ENCODE results near the gene SETD6. TPM values are rescaled to one million over a fixed set of nuclear protein-coding genes. Genes with fewer than 3 reads are reported as not detected.

SETD6 gene
- total RNA-seq, 2 donors from 2014 or later, result 37.2 to 42.3 TPM

DNA sequence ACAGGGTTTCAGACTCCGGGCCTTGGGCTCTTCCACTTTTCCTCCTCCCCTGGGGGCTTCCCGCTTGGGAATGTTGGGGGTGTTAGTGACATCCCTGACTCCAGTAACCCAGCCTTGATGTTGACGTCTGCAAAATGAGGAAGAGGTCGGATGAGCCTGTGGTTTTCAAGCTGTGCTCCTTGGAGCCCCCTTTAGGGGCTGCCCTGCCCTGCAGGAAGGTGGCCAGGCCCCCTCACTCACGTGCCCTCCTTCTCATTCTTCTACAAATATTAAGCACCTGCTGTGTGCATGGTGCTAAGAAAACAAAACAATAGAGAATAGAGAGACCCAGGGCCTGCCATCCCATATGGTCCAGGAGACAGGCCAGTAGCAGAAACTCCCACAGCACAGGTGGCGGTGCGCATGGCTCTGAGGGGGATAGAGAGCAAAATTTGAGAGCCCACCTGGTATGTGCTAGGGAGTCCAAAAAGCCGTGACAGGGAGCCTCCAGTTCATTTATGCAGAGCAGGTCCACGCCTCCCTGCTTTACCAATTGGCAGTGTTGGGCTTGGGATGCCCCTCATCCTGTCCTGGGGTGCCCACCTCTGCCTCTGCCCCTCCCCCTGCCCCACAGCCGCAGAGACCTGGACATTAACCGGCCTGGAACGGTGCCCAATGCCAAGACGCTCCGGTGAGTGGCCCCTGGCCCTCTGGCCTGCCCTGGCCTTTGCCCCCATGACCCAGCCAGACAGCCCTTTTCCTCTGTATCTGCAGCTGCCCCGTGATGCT is 7.9 kb upstream of the SETD6 start:
- Mint-ChIP-seq H3K9me3 (no peaks in the 10 kb centered on the region), H3K36me3 (ENCODE audit: low read depth) (peaks cover 29% of the 10 kb centered on the region), H3K4me3 (no peak overlapping the region), H3K27me3 (ENCODE audit: insufficient read depth) (no peaks in the 10 kb centered on the region), H3K4me1 (no peaks in the 10 kb centered on the region), H3K27ac (peak overlapping the region; percentile 29)
- H3K27ac ChIP-seq (ENCODE audit: low read depth, low read length), result no peak overlapping the region
- H3K36me3 ChIP-seq (ENCODE audit: control insufficient read depth, insufficient read depth, low read length), result peaks cover 42% of the 10 kb centered on the region
- whole genome bisulfite sequencing, 2 experiments (ENCODE audit: insufficient coverage in 1 of 2, insufficient read length in 1 of 2), result 90 to 94% methylated on average over 7 to 15 of the region's 15 CpGs
- H3K4me3 ChIP-seq (ENCODE audit: low read length), result no peak overlapping the region
- H3K9me3 ChIP-seq (ENCODE audit: control insufficient read depth, low read length), result no peaks in the 10 kb centered on the region
- no peak overlapping the region for H3K9ac ChIP-seq (ENCODE audit: extremely low read depth, low read length, poor library complexity, severe bottlenecking)
- TF ChIP-seq, protein P1, sequence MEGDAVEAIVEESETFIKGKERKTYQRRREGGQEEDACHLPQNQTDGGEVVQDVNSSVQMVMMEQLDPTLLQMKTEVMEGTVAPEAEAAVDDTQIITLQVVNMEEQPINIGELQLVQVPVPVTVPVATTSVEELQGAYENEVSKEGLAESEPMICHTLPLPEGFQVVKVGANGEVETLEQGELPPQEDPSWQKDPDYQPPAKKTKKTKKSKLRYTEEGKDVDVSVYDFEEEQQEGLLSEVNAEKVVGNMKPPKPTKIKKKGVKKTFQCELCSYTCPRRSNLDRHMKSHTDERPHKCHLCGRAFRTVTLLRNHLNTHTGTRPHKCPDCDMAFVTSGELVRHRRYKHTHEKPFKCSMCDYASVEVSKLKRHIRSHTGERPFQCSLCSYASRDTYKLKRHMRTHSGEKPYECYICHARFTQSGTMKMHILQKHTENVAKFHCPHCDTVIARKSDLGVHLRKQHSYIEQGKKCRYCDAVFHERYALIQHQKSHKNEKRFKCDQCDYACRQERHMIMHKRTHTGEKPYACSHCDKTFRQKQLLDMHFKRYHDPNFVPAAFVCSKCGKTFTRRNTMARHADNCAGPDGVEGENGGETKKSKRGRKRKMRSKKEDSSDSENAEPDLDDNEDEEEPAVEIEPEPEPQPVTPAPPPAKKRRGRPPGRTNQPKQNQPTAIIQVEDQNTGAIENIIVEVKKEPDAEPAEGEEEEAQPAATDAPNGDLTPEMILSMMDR (conservative IDR thresholded peaks at IDR 0.05), result peak; percentile 52
- H3K4me1 ChIP-seq (ENCODE audit: control insufficient read depth, insufficient read depth, low read length), result no peaks in the 10 kb centered on the region
- peak; percentile 66 for DNase-seq
- no peaks in the 10 kb centered on the region for H3K27me3 ChIP-seq (ENCODE audit: control insufficient read depth, insufficient read depth, low read length, poor library complexity, severe bottlenecking)

DNA sequence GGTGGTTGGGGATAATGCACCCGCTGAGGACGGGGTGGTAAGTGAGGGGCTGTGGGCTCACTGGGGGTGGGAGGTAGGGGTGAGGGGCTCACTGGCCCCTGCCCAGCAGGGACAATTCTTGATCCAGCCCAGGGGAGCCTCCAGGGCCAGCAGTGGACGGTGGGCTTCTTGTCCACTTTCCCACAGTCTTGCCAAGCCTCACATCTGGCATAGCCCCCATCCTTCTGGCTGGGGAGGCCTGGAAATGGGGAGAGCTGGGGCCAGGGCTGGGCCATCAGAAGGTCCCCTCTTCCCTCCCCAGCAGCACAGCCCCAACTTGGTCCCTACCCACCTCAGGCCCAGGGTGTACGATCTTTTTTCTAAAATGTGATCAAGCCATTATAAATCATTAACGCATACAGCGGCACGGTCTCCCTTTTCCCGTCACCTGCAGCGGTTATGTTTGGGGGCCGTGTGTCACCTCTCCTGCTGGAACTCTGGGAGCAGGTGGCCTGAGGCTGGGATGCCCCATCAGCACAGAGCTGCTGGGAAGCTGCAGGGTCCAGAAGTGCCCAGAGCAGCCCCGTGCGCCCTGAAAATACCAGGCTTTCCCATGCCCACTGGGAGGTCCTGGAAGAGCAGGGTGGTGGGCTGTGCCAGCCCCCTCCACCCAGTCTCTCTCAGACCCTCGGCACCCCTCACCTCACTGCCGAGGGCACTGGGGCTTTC is 7.2 kb upstream of the SETD6 start:
- Mint-ChIP-seq H3K36me3 (ENCODE audit: low read depth) (peaks cover 26% of the 10 kb centered on the region), H3K4me1 (no peaks in the 10 kb centered on the region), H3K27me3 (ENCODE audit: insufficient read depth) (no peaks in the 10 kb centered on the region), H3K4me3 (no peak overlapping the region), H3K9me3 (no peaks in the 10 kb centered on the region), H3K27ac (no peak overlapping the region)
- no peak for DNase-seq
- H3K36me3 ChIP-seq (ENCODE audit: control insufficient read depth, insufficient read depth, low read length), result peaks cover 42% of the 10 kb centered on the region
- no peaks in the 10 kb centered on the region for H3K9me3 ChIP-seq (ENCODE audit: control insufficient read depth, low read length)
- H3K4me1 ChIP-seq (ENCODE audit: control insufficient read depth, insufficient read depth, low read length), result no peaks in the 10 kb centered on the region
- WGBS, 2 experiments (ENCODE audit: insufficient coverage in 1 of 2, insufficient read length in 1 of 2), result 80 to 95% methylated on average over 3 to 14 of the region's 14 CpGs
- no peaks in the 10 kb centered on the region for H3K27me3 ChIP-seq (ENCODE audit: control insufficient read depth, insufficient read depth, low read length, poor library complexity, severe bottlenecking)
- no peak overlapping the region for H3K9ac ChIP-seq (ENCODE audit: extremely low read depth, low read length, poor library complexity, severe bottlenecking)
- TF ChIP-seq, protein P1 (conservative IDR thresholded peaks at IDR 0.05), result no peak
- no peak overlapping the region for H3K27ac ChIP-seq (ENCODE audit: low read depth, low read length)
- H3K4me3 ChIP-seq (ENCODE audit: low read length), result no peak overlapping the region

DNA sequence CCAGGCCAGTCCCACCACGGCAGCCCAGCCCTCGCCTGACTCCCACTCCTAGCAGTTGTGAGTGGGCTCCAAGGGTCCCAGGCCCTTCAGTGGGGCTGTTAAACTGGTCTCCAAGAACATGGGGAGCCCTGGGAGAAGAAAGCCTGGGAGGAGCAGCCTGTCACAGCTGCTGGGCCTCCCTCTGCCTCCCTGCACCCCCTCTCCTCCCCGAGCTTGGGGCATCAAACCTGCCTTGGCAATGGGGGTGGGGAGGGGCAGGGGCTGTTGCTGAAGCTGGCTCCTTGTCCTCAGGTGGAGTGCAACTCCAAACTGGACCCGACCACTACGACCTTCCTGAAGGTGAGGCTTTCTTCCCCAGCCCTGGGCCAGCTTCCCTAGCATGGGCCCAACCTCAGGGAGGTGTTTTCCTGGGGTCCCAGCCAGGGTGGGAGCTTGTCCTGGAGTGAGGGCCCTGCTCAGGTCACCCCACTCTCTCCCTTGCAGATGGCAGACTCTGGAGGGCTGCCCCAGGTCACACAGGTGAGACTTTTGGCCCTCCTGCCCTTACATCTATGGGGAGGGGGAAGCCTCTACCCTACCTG is 6.6 kb upstream of the SETD6 start:
- H3K9ac ChIP-seq (ENCODE audit: extremely low read depth, low read length, poor library complexity, severe bottlenecking), result no peak overlapping the region
- H3K9me3 ChIP-seq (ENCODE audit: control insufficient read depth, low read length), result no peaks in the 10 kb centered on the region
- H3K36me3 ChIP-seq (ENCODE audit: control insufficient read depth, insufficient read depth, low read length), result peaks cover 42% of the 10 kb centered on the region
- DNase-seq, result no peak
- Mint-ChIP-seq H3K4me1 (no peaks in the 10 kb centered on the region), H3K4me3 (no peak overlapping the region), H3K27ac (no peak overlapping the region), H3K27me3 (ENCODE audit: insufficient read depth) (no peaks in the 10 kb centered on the region), H3K9me3 (no peaks in the 10 kb centered on the region), H3K36me3 (ENCODE audit: low read depth) (peaks cover 24% of the 10 kb centered on the region)
- H3K4me3 ChIP-seq (ENCODE audit: low read length), result no peak overlapping the region
- no peak overlapping the region for H3K27ac ChIP-seq (ENCODE audit: low read depth, low read length)
- H3K27me3 ChIP-seq (ENCODE audit: control insufficient read depth, insufficient read depth, low read length, poor library complexity, severe bottlenecking), result no peaks in the 10 kb centered on the region
- WGBS, 2 experiments (ENCODE audit: insufficient coverage in 1 of 2, insufficient read length in 1 of 2), result 79% methylated on average over 4 of the region's 5 CpGs; no CpG with 5 or more reads in 1 of the 2 experiments
- TF ChIP-seq, protein P1 (conservative IDR thresholded peaks at IDR 0.05), result no peak
- no peaks in the 10 kb centered on the region for H3K4me1 ChIP-seq (ENCODE audit: control insufficient read depth, insufficient read depth, low read length)
